Measurements from ENCODE around the gene DIDO1. TPM values are rescaled to one million over a fixed set of nuclear protein-coding genes. Genes with fewer than 3 reads are reported as not detected.
A peak's percentile ranks its signal among the peaks of the same experiment; 100 is the strongest.

DIDO1 gene
- total RNA-seq, 1 donor from 2014 or later: 24.8 TPM

DNA sequence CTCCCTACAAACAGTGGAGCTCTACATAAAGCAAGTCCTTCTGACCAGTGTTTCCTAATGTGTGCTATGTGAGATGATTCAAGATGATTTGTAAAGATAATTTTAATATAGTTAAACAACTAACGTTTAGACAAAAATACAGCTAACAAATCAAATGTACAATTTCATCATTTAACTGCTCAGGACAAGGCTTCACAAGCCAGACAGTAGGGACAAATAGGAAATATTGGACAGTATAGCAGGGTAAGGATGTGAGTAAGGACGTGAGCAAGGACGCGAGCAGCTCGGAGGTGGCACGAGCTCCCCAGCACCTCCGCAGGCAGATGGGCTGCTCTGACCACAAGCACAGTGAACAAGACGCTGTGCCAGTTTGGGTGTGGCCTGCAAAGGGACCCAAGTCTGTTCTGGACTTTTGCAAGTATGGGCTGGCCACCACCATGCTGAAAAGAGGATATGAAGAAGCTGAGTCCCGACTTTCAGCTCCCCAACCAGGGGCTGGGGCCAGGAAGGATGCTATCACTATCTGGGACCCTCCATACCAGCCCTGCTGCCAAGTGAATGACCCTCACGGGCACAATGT lies 14.5 kb downstream of the DIDO1 start:
- no peak for DNase-seq (ENCODE audit: low read depth in 2 of 2)

DNA sequence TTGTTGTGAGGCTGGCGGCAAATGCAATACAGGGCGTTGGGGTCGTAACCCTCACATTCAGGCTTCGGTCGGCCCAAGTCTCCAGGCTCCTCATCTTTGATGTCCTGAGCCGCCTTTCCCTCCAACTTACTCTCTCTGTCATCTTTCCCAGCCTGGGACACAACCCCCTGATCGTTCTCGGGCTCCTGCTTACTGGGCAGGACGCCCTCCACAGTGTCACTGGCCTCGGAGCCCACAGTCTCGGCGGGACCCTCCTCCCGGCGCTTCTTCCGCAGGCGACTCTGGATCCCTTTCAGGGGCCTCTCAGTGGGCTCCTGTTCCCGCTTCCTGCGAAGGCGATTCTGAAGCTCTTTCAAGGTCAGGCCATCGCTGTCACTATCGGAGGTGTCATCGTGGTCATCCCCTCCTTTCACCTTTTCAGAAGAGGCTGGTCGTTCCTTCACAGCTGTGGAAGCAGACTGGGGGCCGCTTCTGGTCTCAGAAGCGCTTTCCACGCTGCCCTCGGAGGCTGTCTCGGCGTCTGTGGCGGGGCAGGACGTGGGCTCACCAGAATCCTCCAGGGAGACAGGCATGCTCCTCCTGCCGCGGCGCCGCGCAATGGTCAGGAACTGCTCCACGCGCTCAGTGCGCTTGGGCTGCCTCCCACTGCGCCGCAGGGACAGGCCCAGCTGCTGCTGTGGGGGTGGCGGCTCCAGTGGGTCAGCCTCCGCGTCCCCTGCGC lies 15.4 kb downstream of the DIDO1 start:
- no peak for DNase-seq (ENCODE audit: low read depth in 2 of 2)

DNA sequence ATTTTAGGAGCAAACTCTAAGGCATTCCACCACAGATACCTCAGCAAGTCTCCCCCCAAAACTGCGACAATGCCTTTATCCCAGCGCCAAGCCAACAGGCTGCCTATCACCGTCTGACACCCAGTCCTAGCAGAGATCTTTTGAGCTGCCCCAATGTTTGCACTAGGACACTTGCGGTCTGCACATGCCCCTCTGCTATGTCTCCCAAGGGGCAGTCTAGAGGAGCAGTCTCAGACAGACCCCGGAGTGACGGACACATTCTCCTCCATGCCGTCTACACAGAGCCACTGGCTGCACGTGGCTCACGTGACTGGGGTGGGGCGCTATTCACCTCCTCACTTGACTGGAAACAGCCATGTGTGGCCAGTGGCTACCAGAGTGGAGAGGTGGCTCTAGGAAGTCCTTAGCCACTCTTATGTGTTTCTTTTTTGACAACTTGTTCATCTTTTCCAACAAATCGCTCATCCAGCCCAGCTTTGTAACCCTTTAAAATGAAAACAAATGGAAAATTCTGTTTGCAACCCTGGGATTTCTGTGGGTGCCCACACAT lies 16.0 kb downstream of the DIDO1 start:
- no peak for DNase-seq (ENCODE audit: low read depth in 2 of 2)

DNA sequence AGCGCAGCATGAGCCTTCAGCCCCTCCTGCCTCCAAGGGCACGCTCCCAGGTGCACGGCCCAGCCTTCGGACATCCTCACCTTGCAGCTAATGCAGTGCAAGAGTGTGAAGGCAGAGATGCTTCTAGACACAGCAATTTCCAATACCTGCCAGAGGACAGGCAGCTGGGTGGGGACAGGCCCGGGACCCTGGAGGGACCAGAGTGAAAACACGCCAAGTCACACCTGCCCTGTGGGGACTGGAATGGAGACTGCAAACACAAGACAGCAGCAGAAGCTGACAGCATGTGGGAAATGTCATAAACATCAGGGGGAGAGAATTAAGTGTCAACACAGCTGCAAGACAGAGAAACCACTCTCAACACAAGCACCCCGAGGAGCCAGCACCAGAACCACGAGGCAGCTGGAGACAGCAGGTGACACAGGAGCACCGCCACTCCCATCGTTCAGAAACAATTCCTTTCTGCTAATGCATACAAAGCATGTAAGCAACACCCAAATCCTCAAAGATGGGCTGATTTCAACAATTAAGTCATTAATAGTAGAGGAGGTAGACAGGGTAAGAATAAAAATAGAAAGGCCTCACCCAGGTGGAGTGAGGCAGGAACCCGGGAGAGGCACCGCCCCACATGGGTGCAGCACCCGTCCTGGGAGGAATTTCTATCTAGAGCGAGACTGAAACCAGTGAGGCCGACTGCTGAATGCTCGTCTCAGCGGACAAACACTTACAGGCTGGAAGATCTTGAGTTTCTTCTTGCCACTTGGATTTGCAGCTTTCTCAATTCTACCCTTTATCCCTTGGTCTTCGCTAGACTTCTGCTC lies 17.1 kb downstream of the DIDO1 start:
- DNase-seq (ENCODE audit: low read depth in 2 of 2): no peak

DNA sequence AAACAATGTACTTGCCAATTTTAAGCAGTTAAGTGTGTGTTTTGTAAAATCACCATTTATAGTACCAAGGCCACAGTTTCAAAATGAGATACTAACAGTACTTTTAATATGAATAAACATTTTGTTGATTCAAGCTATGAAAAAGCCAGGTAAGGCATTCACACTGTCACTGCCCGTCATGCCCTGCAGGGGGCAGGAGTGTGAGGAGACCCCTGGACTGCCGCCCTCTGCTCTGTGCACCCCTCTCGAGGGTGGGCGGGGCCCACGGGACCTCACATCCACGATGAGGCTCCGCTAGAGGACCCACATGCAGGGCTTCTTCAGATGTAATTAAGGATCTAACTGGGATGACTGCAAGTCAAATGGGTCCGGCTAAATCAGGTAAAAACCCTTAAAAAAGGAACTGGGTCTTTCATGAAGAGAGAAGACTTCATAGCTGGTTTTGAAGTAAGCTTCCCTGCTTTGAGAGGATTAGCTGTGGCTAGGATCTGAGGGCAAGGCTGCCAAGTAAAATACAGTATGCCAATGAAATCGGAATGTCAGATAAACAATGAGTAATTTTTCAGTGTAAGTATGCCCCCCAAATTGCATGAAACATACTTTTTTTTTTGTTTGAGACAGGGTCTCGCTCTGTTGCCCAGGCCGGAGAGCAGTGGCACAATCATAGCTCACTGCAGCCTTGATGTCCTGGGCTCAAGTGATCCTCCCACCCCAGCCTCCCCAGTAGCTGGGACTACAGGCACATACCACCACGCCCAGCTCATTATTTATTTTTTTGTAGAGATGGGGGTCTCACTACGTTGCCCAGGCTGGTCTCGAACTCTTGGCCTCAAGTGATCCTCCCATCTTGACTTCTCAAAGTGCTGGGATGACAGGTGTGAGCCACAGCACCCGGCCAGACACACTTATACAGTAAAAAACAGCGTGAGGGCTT lies 18.7 kb downstream of the DIDO1 start:
- DNase-seq (ENCODE audit: low read depth in 2 of 2): no peak

DNA sequence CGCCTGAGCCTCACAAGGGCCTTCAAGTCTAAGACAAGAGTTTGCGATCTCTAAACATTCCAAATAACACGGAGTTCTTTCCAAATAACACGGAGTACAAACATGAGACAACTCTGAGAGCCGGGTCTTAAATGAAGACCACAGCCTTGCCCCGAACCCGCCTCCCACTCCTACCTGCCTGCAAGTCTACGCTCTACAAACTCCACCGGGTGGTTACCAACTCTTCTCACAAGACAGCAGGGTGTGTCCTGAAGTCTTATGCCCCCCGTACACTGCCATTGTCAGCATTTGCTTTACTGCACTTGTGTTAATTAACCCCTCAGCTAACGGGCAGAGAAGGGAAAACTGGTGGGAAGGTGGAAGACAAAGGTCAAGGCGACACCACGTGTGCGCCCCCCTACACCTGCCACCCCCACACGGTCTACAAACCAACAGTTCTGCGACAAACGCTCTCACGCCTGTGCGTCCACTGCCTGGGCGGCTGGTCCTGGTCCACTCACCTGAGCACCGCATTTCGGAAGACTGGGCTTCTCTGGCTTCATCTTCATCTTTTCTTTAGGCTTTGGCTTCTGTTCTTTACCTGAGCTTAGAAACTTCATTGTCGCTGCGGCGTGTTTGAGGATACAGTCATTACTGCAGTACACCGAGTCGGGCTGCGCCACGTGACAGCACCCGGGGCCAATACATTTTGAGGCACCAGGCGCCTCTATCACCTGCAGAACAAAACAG lies 19.5 kb downstream of the DIDO1 start:
- DNase-seq (ENCODE audit: low read depth in 2 of 2): no peak

DNA sequence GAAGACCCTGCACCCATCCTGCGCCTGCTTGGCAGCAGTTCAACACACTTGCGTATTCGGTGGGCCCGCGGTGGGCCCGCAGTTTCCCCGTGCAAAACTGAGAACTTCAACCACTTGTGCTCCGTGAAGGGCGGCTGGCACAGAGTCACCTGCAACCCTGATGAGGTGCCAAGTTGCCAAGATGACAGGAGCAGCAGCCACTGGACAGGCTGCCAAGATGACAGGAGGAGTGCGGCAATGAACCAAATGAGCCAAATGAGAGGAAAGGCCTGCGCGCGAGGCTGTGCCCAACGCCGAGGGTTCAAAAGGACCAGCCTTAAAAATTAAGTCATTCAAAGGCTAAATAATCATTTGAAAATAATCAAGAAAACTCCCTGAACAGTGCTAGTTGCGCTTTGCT lies 20.1 kb downstream of the DIDO1 start:
- no peak for DNase-seq (ENCODE audit: low read depth in 2 of 2)

DNA sequence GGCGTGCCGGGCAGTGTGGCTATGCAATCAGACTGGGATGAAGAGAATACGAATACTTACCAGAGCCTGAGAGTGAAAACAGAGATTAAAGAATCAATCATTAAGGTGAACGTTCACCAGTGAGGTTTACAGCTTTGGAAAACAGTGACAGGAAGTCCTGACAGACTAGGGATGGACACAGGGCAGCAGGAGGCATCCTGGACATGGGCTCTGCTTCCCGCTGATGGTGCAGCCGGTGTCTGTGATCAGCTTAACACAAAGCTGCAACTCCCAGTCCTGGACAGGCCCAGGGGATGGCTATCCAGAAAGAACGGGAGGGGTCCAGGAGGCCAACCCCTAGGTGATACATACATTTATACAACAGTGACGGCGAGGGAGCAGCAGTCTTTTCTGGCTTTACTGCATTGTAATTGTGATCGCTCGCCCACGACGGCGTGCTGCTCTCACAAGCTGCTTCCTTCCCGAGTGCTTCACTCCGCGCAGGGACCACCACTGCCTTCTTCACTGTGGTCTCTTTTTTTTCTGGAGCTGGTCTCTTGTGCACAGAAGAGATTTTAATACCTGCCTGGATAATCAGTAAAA lies 20.7 kb downstream of the DIDO1 start:
- DNase-seq (ENCODE audit: low read depth in 2 of 2): peak in 1 of 2 donors; percentile 76

DNA sequence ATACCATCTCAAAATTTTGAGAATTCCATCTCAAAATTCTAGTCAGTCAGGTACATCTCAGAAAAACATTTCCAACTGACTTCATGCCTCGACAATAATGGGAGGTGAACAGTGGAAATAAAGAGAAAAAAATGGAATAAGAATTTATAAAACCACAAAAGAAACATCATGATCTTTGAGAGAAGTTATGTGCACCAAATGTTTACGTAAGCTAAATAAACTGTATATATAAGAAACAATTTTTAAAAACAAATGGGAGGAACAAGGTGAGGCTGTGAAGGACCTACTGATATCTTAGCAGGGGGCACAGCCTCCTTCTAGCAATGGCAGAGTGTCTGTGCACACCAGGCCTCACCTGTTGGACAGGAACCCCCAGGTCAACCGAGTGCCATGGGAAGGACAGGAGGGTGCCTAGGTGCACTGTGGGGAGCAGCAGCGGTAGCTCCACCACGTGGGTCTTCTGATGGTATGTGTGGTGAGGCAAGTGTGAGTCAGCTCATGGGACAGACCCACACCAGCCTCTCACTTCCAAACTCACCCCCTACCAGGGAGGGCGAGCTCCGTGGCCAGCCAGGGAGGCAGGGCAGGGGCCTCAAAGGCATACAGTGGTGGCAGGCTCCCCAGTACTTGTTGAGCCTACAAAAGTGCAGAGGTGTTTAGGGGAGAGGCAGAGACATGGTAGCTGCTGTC lies 23.2 kb downstream of the DIDO1 start:
- DNase-seq (ENCODE audit: low read depth in 2 of 2): no peak

DNA sequence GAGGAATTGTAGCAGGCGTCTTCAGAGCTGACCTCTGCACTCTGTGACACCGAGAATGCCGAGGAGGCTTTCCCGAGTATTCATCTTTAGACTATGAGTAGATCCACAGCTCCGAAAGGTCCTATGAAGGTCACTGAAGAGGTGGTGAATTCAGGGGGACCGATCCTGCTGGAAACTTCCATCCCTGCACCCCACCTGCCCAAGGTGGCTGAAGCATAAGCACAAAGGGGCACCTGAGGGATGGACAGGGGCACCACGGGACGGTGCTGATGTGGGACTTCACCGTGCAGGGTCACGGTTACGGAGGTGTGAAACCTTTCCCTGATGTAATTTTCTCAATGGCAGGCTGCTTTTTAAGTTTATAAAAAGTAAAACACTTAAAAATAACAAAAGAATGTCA lies 24.4 kb downstream of the DIDO1 start:
- no peak for DNase-seq (ENCODE audit: low read depth in 2 of 2)

DNA sequence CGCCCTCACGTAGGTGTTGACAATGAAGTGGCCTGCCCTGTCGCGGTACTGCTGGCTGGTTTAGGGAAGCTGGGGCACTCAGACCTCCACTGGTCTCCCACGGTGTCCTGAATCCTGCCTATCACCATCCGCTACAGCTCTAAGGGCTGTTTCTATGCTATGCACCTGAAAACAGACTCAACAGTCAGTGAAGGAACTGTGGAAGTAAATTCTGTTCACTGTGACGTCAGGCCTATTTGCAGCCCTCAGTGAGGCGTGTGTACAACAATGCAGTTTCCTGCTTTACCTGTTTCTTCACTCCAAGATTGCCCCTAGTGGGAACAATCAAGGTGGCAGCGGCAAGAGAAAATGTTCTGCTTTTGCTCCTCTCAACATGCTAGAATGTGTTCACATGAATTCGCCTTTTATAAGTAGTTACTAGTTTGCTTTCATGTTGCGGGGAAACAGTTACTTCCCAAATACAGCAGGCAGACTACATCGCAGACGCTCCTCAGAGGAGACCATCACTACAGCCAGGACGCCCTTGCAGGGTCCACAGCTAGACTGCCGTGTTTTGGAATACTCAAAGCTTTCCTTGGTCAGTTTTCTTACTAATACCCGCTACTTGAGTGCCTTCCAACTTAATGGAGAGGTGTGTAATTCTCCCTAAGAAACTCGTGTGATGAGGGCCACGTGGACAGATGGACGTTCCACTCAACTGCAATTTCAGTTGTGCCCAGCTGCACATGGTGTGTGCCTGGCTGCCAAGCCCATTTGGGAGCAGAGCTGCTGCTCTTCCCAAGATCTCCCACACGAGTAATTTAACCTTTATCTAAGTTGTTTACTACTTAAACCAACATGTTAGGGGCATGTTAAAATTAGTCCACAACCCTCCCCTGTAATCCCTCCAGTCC lies 25.4 kb downstream of the DIDO1 start:
- DNase-seq (ENCODE audit: low read depth in 2 of 2): peak; percentile 21 to 25

DNA sequence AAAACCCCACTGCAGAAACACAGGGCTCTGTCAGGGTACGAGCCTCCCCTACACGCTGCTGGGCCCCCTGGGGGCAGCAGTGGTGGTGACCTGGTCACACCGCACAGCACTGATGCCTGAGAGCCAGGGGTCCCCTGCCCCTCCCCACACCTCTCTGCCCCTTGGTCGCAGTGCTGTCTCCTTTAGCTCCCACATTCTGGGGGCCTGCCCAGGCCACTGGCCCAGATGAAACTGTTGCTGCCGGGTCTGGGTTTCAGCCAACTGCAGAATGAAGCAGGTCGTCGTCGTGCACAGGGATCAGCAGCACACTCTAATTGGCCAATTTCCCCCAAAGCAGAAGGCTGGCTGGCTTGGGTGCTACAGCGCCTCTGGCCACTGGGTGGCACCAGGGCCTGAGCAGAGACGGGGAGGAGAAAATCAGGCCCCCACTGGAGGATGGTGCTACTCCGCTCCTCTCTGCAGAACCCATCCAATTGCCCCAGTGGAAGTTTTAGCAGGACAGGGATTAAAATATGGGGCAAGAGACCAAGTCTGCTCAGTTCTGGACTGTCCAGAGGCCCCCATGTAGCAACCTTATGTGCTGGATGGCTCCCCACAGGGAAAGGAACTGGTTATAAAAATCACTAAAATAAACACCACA lies 26.1 kb downstream of the DIDO1 start:
- DNase-seq (ENCODE audit: low read depth in 2 of 2): peak; percentile 76 to 84

DNA sequence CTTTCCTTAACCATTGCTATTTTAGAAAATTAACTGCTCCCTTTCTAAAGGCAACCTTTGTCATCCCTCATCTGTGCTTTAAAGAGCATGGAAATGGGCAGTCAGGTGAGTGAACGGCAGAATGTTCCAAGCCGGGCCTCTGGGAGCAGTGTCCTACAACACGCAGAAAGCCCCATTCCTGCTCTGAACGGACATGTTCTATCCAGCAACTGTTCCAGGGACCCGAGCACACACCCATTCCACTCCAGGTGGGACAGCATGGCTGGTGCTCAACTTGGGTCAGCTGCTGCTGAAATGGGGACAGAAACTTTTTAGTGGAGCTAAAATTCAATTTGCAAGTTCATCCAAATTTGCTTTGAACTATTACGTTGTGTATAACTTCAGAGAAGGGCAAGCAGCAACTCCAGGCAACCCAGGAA lies 26.7 kb downstream of the DIDO1 start:
- peak; percentile 25 to 60 for DNase-seq (ENCODE audit: low read depth in 2 of 2)

DNA sequence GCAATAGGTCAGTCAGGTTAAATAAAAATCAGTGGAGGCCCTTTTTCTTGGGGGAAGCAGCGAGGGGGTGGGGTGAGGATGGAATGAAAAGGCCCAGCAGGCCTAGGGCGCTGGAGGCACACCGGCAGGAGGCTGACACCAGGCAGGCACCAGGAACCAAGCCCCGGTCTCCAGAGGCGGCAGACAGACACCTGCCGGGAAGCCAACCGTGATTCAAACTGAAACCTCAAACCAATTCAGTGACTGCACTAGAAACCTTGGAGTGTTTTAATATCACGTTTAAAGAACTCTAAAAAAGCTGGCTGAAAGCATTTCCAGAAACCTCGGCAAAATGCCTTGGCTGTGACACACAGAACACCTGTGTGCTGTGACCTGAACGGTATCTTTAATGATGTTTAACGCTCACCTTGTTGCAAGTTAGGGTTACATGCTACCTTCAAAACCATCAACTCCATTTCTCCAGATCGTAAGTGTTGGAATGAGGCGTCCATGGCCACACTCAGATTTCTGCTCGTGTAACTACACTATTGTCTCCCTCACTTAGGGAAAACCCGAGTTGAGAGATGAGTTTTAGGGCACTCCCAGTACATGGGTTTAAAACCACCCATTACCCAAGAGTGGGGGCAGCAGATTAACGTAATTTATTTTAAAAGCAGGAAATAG lies 27.2 kb downstream of the DIDO1 start:
- no peak for DNase-seq (ENCODE audit: low read depth in 2 of 2)

DNA sequence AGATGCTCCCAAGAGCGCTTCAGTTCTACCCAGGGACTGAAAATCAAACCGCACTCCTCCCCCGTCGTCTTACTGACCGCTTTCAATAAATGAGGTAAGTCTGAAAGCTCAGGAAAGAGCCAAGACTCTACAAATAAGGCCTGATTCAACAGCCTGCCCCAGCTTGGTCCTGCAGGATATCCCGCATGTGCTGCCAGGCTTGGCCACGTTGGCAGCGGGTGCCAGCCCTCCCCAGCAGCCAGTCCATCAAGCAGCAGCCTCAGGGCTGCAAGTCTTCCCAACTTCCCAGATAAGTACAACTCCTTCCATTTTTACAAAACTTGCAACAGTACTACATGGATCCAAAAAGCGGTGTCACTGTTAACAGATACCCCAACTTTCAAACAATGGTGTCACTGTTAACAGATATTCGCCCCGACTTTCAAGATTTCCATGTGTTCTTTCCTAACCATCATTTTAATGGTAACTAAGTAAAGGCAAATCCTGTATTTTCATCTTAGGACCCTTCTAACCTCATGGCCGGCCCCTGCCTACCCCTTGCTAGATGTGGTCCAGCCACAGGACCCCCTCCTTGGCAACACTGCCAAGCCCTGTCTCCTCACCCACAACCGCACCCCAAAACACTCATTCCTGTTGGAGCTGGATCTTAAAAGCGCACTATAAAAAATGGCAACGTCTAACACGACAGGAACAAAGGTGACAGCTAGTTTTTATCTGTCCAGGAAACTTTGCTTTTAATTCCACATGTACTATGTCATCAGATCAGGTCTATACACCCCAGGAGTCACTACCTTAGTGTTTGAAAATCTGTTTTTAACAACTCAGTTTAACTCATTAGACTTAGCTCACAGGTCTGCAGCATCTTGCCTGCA lies 28.0 kb downstream of the DIDO1 start:
- DNase-seq (ENCODE audit: low read depth in 2 of 2): no peak

DNA sequence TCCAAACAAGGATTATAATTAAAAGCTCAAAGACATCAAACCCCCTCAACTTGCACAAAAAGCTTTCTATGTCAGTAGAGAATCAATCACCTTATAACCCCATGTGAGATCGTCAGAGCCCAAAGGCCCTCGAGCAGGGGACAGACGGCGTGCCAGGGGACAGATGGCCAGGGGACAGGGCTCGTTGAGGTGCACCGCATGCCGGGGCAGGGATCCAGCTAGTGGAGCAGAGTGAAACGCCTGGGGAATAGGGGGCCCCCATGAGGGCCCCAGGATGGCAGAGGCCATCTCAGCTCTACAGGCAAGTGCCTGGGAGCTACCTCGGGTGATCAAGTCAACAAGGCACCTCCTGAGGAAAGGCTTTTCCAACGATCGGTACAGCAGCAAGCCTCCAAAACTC lies 28.6 kb downstream of the DIDO1 start:
- no peak for DNase-seq (ENCODE audit: low read depth in 2 of 2)
